GM18499 (cell line): ENCODE results near the gene LOX.
A peak's percentile ranks its signal among the peaks of the same experiment; 100 is the strongest.

Experiments used
- ATAC-seq: cut with Tn5 transposase; IDR thresholded peaks from one replicate; pipeline ENCODE4 v1.9.1; 2021; ENCODE audit warnings: moderate number of reproducible peaks; ENCODE audit not compliant: insufficient read depth, unreplicated experiment

The LOX gene, protein sequence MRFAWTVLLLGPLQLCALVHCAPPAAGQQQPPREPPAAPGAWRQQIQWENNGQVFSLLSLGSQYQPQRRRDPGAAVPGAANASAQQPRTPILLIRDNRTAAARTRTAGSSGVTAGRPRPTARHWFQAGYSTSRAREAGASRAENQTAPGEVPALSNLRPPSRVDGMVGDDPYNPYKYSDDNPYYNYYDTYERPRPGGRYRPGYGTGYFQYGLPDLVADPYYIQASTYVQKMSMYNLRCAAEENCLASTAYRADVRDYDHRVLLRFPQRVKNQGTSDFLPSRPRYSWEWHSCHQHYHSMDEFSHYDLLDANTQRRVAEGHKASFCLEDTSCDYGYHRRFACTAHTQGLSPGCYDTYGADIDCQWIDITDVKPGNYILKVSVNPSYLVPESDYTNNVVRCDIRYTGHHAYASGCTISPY

GRCh38 chr5:122078116-122079110, at the start of gene LOX:
Gene LOX (minus strand): TSS chr5:122078259. CDS start chr5:122077985, 274 bp downstream.
- no peak for ATAC-seq

DNA sequence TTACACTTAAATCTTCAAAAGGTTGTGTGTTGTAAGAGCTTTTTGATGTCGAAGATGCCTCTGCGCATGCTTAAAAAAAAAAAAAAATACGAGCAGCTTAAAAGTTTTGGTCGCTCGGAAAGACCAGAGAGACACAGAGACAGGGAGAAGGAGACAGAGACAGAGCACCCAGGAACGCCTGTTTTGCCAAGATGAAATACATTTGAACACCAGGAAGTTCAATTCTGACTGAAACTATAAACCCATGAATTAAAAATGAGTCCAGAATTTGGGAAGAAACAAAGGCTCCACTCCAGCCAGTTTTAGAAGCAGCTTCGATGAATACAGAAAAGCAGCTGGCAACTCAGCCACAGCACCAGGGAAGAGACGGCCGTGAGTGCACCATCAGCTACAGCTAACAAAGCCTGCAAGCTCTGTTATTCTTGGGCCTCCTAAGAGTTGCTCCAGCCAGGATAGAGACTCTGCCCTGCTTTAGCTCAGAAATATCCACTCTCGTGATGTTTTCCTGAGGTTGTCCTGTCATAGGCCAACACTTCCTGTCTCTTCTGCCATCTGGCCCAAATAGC, 48.8 kb upstream of the LOX start:
- no peak for ATAC-seq

DNA sequence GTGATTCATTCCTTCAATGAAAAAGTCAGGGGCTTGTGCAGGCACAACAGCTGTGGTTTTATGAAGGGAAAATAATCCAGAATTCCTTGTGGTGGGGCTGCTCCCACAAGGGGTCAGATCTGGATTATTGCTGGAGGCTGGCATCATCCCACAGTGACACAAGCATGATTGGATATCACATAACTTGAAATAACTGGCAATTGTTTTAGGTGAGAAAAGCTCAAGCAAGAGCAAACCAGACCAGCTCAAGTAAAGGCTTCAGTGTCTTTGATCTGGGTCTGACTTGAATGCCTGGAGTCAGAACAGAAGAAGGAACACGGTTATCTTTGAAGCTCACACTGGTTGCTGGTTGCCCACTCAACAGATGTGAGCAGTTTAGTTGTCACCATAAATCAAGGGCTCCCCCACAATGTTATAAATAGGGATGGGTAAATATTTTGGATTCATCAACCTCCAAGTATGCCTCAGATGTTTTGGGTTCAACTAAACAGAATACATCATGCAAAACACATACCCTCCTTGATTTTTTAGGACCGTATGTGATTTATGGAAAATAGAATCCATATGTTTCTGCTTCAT, 48.2 kb upstream of the LOX start:
- no peak for ATAC-seq

DNA sequence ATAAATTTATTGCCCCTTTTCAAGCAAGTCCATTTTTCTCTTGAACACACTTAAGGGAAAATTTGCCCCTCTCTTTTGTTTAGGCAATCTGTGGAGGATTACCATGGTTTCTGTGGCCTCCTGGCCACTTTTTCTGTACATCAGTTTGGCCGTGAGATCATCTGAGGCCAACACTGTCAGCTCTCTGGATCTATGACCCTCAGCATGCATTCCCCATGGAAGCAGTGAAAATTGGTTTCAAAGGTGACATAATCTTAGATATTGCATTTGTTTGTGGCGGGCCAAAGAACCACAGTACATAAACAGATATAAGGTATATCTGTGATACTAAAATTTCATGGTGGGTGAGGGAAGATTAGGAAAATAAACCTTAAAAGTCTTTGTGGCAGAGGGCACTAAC, 46.7 kb upstream of the LOX start:
- ATAC-seq: no peak

- ATAC-seq: no peak
These were observed 43.7 kb upstream of the LOX start for GRCh38 chr5:122121479-122122465.

DNA sequence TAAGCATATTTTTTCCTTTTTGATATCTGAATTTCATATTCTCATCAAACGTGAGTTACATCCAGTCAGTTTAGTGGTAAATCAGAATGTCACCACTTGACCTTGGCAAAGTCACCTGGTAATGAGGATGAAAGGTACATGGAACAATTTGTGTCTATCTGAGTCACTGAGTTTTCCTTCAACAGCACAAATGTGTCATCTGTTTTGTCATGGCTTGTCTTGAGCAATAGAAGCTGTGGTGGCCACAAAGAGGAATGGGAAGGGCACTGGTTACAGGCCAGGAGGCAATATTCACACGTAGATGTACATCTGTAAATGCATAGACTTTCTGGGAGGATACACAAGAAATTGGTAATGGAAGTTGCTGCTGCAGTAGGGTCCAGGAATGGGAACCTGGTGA, 42.9 kb upstream of the LOX start:
- ATAC-seq: no peak

- ATAC-seq: no peak
These were observed 42.4 kb upstream of the LOX start for GRCh38 chr5:122120493-122120892.

GRCh38 chr5:122119205-122119604, 41.1 kb upstream of the LOX start:
- ATAC-seq: no peak

GRCh38 chr5:122118356-122118948, 40.4 kb upstream of the LOX start:
- no peak for ATAC-seq

- no peak for ATAC-seq
These were observed 36.4 kb upstream of the LOX start for GRCh38 chr5:122114501-122114900.

- no peak for ATAC-seq
These were observed 34.9 kb upstream of the LOX start for GRCh38 chr5:122112733-122113558.

- no peak for ATAC-seq
These were observed 34.0 kb upstream of the LOX start for GRCh38 chr5:122112063-122112462.

GRCh38 chr5:122111460-122111859, 33.4 kb upstream of the LOX start:
- no peak for ATAC-seq

DNA sequence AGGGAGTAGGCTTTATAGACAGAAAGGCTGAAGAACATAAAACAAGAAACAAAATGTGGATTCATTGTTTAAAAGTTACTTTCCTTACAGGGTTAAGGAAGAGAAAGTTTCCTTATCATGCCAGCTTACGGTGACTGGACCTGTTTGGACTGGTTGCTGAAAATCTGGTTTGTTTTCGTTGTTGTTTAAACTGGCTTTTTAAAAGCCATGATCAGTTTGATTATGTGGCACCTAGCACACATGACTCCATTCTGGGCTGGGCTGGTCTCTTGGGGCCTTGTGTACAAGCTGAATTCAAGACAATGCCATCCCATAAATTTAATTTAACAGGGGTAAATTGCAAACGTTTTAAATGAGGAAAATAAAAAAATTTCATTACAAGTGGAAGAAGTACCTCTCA, 32.9 kb upstream of the LOX start:
- no peak for ATAC-seq

GRCh38 chr5:122107016-122107415, 29.0 kb upstream of the LOX start:
- ATAC-seq: no peak

GRCh38 chr5:122105909-122106308, 27.9 kb upstream of the LOX start:
- ATAC-seq: no peak

DNA sequence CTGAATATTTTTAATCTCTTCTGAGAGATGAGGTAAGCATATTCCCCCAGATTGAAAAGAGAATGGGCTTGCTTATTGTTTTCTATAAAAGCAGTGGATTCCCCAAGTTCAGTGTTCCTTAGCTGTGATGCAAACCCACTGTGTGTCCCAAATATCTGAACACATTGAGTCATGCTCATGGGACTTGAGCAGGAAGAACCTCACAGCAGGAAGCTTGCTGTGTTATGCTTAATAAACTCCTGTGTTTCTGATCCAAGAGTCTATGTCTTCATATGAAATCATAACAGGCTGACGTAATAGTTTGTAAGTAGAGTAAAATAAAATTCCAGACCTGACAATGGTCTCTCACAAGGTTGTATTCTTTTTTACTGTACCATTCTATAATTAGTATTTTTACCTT, 24.8 kb upstream of the LOX start:
- no peak for ATAC-seq

GRCh38 chr5:122101636-122102285, 23.7 kb upstream of the LOX start:
- ATAC-seq: peak; percentile 87
